Measurements from ENCODE around the gene FBXL16. TPM values are rescaled to one million over a fixed set of nuclear protein-coding genes. Genes with fewer than 3 reads are reported as not detected.

FBXL16 gene
- total and polyA plus RNA-seq, 9 of the 15 experiments (the other 6 are each of a cell fraction or from before 2014, with no cell fraction given) = 0.21 to 8.2 (median 1.7) TPM

GRCh38 chr16:674214-674881, 31.3 kb downstream of the FBXL16 start (continued):
- TF ChIP-seq RERE (CRISPR knock-in tag; IDR thresholded peaks at IDR 0.05; ENCODE audit: borderline replicate concordance) = no peak
- peak; percentile 89 for TF ChIP-seq ESRRA (IDR thresholded peaks at IDR 0.05; ENCODE audit: borderline replicate concordance, low read depth)
- TF ChIP-seq SREBF2 (CRISPR knock-in tag; IDR thresholded peaks at IDR 0.05) = no peak
- 0 out of 2 replicates have a peak, but pooled peaks have one; percentile 48 for TF ChIP-seq ZC3H4 (CRISPR knock-in tag; IDR thresholded peaks at IDR 0.05; ENCODE audit: borderline replicate concordance)
- no peak for TF ChIP-seq ZNF263 (CRISPR knock-in tag; IDR thresholded peaks at IDR 0.05; ENCODE audit: borderline replicate concordance)
- no peak for TF ChIP-seq MTA1 (IDR thresholded peaks at IDR 0.05; ENCODE audit: borderline replicate concordance)
- TF ChIP-seq LEF1 (IDR thresholded peaks at IDR 0.05) = no peak
- peak; percentile 42; the same call in 1 of the 2 replicates for TF ChIP-seq RBFOX2 (IDR thresholded peaks at IDR 0.05; ENCODE audit: low read depth, low read length)
- TF ChIP-seq ZBTB17 (CRISPR knock-in tag; IDR thresholded peaks at IDR 0.05) = peak; percentile 11; the same call in 1 of the 2 replicates
- peak; percentile 31 for TF ChIP-seq FIP1L1 (IDR thresholded peaks at IDR 0.05; ENCODE audit: low read depth, low read length, poor library complexity, severe bottlenecking)
- TF ChIP-seq POLR2G (IDR thresholded peaks at IDR 0.05; ENCODE audit: low read depth, low read length) = peak; percentile 11
- no peak for TF ChIP-seq SIX5 (IDR thresholded peaks at IDR 0.05; ENCODE audit: borderline replicate concordance in 1 of 2, insufficient read depth in 1 of 2, low read depth in 1 of 2, low read length in 2 of 2)
- no peak for TF ChIP-seq ETS2 (tag; IDR thresholded peaks at IDR 0.05; ENCODE audit: borderline replicate concordance, poor library complexity, severe bottlenecking)
- no peak for TF ChIP-seq HNRNPLL (IDR thresholded peaks at IDR 0.05; ENCODE audit: low read depth, low read length, poor library complexity, severe bottlenecking)
- TF ChIP-seq FOXP4 (CRISPR knock-in tag; IDR thresholded peaks at IDR 0.05; ENCODE audit: borderline replicate concordance) = 0 out of 2 replicates have a peak, but pooled peaks have one; percentile 35
- TF ChIP-seq BRF1 (IDR thresholded peaks at IDR 0.05; ENCODE audit: borderline replicate concordance, extremely low read depth, insufficient read length) = no peak
- TF ChIP-seq MBD2 (IDR thresholded peaks at IDR 0.05; ENCODE audit: borderline replicate concordance, low read depth) = 0 out of 2 replicates have a peak, but pooled peaks have one; percentile 9

Data from K562 (cell line).